ENCODE results near the gene SPG7. TPM values are rescaled to one million over a fixed set of nuclear protein-coding genes. Genes with fewer than 3 reads are reported as not detected.

SPG7 gene
- total and polyA plus RNA-seq, 12 donors = 69.8 to 145 (median 101) TPM

GRCh38 chr16:89565506-89566372 is 57.5 kb downstream of the SPG7 start:
- Histone ChIP-seq H3K27ac (peak overlapping the region in 1 of 10 donors; percentile 2), H3K36me3 (peaks cover 0 to 40% (median 28%) of the 10 kb centered on the region in 9 donors), H3K9me3 (no peaks in the 10 kb centered on the region), H3K4me3 (peak overlapping the region in 9 of 10 donors; percentile 2 to 41 (median 25)), H3K27me3 (peaks cover 6 to 26% (median 13%) of the 10 kb centered on the region in 7 donors), H3K4me1 (peaks cover 19 to 53% (median 45%) of the 10 kb centered on the region in 9 donors)
- peak in 8 of 9 donors; percentile 20 to 64 (median 52) for TF ChIP-seq CTCF (IDR thresholded peaks at IDR 0.05)
- ATAC-seq = peak; percentile 6 to 61 (median 40)
- DNase-seq = peak in 1 of 2 donors; percentile 58
- intact Hi-C loops (cut with DNase I) = loop anchor here in 2 of 10 donors (5.0 to 10.0 kb wide), 2 partner anchors 61 to 77 kb away; partner anchors contain the start of gene SPG7 (in 1 of the 2)
- 6 to 9% methylated on average over 46 of the region's 46 CpGs for WGBS, 2 donors

GRCh38 chr16:89567656-89568594 is 59.7 kb downstream of the SPG7 start:
- Histone ChIP-seq H3K4me3 (no peak overlapping the region), H3K27me3 (peaks cover 10 to 44% (median 30%) of the 10 kb centered on the region in 7 donors), H3K9me3 (no peaks in the 10 kb centered on the region), H3K36me3 (peaks cover 0 to 21% (median 13%) of the 10 kb centered on the region in 9 donors), H3K27ac (no peak overlapping the region), H3K4me1 (peaks cover 10 to 34% (median 29%) of the 10 kb centered on the region in 9 donors)
- intact Hi-C loops (cut with DNase I) = loop anchor here in 2 of 10 donors (5.0 to 10.0 kb wide), 2 partner anchors 63 to 74 kb away; partner anchors contain the start of gene SPG7 (in 1 of the 2)
- WGBS, 2 donors = 73 to 74% methylated on average over 30 of the region's 30 CpGs
- no peak for DNase-seq
- no peak for ATAC-seq
- no peak for TF ChIP-seq CTCF (IDR thresholded peaks at IDR 0.05)

- 63 to 71% methylated on average over 22 to 23 of the region's 23 CpGs for WGBS, 2 donors
- DNase-seq = no peak
- no peak for ATAC-seq
- H3K27ac ChIP-seq = no peak overlapping the region
- H3K4me3 ChIP-seq = no peak overlapping the region
- peaks cover 14 to 62% (median 43%) of the 10 kb centered on the region in 7 donors for H3K27me3 ChIP-seq
- intact Hi-C loops (cut with DNase I) = loop anchor here in 7 of 10 donors (5.0 to 10.0 kb wide), 4 partner anchors 65 to 75 kb away; partner anchors contain the start of gene SPG7 (in 1 of the 7)
- TF ChIP-seq CTCF (IDR thresholded peaks at IDR 0.05) = no peak
- peaks cover 0 to 3% (median 0%) of the 10 kb centered on the region in 9 donors for H3K36me3 ChIP-seq
- H3K9me3 ChIP-seq = no peaks in the 10 kb centered on the region
- H3K4me1 ChIP-seq = peaks cover 15 to 29% (median 23%) of the 10 kb centered on the region in 9 donors
Observed at GRCh38 chr16:89569506-89570341, 61.5 kb downstream of the SPG7 start.
